Stimulated activated naive CD4-positive, alpha-beta T cell (primary cell): Measurements from ENCODE around the gene KCNH5.
"Not testable (repeated sequence)": the region's sequence is repeated elsewhere in the genome, so short reads cannot be mapped to it uniquely, and the experiment has no call there.

Source experiments
- DNase-seq, 6 experiments: peaks; one replicate each; lab custom pipeline; 2025; lab: John Stamatoyannopoulos, UW

Gene KCNH5

GRCh38 chr14:62882967-62883366, 162.3 kb downstream of the KCNH5 start:
- no peak for DNase-seq

DNA sequence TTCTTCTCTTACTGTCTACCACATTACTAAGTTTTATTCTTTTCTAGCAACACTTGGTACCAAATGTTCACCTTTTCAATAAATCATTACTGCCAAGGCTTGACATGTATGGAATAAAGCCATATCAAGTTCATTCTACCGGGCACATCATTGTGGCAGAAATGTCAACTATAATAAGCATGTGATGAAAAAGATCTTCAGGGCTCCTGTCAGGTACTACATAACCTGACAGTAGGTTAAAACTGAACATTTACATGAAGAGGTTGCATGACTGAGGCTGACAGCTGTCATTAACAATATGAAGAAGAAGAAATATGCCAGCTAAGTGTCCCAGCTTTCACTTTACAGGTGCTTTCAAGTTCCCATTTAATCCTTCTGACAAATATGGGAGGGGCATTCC, 178.9 kb downstream of the KCNH5 start:
- DNase-seq = no peak

GRCh38 chr14:62864588-62864987, 180.7 kb downstream of the KCNH5 start:
- no peak for DNase-seq

- DNase-seq = not testable (repeated sequence)
Observed at GRCh38 chr14:62858011-62858410, 187.2 kb downstream of the KCNH5 start.

DNA sequence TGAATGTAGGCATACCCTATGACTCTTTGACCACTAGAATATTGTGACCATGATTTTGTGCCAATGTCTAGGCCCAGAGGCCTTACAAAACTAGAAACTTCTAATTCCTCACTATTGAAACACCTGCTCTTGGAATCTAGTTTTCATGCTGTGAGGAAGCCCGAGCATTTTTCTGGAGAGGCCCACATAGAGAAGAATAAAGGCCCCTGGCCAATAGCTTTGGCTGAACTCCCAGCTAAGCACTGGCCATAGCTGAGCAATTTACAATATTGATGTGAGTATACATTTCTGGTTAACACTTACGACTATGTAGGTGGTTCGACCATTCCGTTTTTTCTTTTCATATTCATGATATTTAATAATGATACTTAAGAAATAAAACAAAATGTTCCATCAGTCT, 190.3 kb downstream of the KCNH5 start:
- DNase-seq = no peak

DNA sequence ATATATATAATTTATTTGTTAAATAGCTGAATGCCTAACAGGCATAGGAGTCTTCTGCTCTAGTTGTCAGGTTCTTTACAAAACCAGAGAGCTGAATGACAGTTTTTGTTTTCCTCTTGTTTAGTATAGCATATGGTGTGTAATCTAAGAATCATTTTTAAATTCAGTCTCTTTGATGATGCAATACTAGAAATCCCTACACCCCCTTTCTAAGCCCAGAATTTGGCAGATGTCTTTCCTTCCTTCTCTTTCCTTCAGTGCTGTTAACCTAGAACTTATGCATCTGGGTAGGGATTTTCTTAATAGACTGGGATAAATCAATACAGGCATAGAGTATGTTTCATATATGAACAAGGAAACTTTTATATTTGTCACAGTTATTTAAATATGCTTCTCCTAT, 198.1 kb downstream of the KCNH5 start:
- no peak for DNase-seq

- no peak for DNase-seq
Observed at GRCh38 chr14:62844546-62844945, 200.7 kb downstream of the KCNH5 start.

GRCh38 chr14:62824086-62824485, 221.2 kb downstream of the KCNH5 start:
- no peak for DNase-seq

DNA sequence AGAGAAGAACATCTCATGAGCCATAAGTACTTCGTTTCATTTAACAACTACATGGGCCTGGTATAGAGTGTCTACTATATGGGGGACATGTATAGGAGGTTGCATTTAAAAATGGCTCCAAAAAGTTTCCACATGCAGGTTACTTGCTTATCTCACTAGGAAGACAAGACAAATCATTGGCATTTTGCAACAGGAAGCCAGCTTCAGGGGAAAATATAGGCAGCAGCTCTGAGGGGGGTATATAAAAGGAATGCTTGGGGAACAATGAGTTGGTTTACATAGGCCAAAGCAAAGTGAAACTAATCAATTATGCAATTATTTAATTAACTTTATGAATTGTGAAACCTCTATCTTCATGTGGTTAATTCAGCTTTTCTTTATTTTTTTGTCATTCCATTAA, 225.3 kb downstream of the KCNH5 start:
- DNase-seq = no peak

- DNase-seq = no peak
Observed at GRCh38 chr14:62807636-62808035, 237.6 kb downstream of the KCNH5 start.

GRCh38 chr14:62800577-62800976, 244.7 kb downstream of the KCNH5 start:
- no peak for DNase-seq

DNA sequence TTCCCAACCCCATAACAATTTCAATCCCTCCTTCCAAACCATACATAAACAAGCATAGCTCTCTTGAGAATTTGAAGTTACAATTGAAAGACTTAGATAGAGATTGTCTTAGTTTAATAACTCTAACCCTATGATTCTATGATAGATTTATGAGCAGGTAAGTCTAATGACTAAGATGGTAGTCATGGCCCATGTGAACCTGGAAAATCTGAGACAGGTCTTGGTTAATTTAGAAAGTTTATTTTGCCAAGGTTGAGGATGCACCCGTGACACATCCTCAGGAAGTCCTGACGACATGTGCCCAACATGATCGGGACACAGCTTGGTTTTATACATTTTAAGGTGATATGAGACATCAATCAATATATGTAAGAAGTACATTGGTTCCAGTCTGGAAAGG, 248.8 kb downstream of the KCNH5 start:
- no peak for DNase-seq

GRCh38 chr14:62792578-62792977, 252.7 kb downstream of the KCNH5 start:
- no peak for DNase-seq

DNA sequence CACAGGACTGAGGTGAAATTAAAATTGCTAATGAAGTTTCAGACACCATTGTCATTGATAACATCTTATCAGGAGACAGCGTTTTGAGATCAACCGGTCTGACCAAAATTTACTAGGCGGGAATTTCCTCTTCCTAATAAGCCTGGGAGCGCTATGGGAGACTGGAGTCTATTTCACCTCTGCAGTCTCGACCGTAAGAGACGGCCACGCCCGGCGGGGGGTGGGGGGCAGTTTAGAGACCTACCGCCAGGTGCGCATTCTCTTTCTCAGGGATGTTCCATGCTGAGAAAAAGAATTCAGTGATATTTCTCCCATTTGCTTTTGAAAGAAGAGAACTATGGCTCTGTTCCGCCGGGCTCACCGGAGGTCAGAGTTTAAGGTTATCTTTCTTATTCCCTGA, 263.9 kb downstream of the KCNH5 start:
- DNase-seq = not testable (repeated sequence)

- no peak for DNase-seq
Observed at GRCh38 chr14:62778852-62779251, 266.4 kb downstream of the KCNH5 start.

- DNase-seq = no peak
Observed at GRCh38 chr14:62778310-62778709, 266.9 kb downstream of the KCNH5 start.

DNA sequence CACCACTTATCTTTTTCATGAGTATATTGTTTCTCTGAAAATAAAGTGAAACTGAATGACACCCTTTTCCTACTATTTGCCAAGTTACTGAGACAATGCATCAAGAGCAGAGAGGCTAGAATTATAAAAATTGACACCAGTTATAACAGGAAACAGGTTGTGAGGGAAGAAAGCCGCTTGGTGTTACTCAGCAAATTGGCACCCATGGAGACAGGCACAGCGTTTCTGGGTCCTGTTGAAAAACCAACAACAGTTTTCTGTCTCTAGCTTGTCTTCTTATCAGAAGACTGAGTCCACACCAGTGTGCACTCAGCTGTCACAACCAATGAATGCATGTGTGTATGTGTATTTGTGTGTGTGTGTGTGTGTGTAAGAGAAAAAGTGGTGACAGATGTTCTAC, 267.7 kb downstream of the KCNH5 start:
- DNase-seq = no peak

- DNase-seq = no peak
Observed at GRCh38 chr14:62776300-62776699, 269.0 kb downstream of the KCNH5 start.

DNA sequence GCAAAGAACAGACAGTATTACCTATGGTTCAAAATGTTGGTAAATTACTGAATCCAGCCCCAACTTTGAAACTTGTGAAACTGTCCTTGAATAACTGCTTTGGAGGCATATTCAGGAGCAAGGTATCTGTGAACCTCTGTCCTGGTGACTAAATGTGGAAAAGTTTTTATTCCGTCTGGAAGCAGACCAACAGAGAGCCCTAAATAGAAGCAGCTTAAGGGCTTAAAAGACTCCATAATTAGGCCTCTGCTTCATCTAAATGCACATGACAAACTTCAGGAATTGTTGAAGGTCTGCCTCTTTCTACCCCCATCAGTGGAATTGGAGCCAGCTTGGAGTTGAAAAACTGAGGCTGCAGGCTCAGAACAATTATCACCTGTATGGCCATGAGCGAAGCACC, 276.5 kb downstream of the KCNH5 start:
- DNase-seq = no peak

GRCh38 chr14:62763951-62764350, 281.3 kb downstream of the KCNH5 start:
- DNase-seq = no peak

DNA sequence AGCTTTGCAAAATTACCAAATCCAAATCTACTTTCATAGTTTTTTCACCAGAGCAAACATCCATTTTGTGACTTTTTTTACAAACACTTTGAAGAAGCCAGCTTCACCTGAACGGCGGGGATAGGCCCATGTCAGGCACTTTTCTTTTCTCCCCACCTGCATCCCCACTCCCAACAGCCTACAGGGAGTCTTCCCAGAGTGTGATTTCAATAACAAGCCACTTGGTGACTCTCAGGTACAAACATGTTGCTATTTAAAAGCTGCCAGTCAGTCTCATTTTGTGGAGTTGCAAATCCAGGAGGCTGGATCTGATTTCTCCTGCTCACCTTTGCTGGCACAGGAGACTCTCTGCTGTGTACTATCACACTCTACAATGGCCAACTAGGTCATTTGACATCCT, 285.5 kb downstream of the KCNH5 start:
- DNase-seq = no peak

- not testable (repeated sequence) for DNase-seq
Observed at GRCh38 chr14:62746881-62747280, 298.4 kb downstream of the KCNH5 start.

DNA sequence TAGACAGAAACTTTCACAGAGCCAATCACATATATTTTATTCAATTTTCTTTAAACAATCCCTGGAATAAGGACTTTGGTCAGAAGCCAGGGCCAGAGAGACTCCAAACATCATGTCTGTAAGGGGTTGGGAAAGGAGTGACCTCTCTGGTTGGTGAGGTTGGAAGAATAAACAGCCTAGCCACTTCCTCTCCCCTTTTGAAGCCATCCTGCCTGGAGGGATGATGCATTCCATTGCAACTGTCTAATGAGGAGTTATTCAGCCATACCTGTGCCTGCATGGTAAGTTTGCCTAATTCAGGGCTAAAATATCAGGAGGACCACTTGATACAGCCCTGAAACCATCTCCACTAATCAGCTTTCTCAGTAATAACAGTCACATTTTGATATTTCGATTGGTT, 299.8 kb downstream of the KCNH5 start:
- DNase-seq = no peak

DNA sequence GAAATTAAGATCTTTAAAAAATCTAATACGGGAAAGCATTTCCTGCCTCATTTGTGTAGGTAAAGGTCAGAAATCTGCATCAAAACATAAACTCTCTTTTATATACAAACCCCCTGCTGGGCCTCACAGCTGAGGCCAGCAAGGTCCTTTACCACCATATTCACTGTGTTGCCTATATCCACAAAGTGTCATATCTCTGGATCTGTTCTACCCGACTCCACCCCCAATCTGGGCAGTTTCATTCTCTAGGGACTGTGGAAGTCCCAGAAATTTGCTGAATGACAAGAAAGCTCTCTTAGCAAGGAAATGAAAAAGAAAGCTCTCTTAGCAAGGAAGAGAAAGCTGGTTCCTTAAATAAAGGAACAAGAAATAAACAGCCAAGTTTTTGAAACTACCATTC, 301.7 kb downstream of the KCNH5 start:
- no peak for DNase-seq

DNA sequence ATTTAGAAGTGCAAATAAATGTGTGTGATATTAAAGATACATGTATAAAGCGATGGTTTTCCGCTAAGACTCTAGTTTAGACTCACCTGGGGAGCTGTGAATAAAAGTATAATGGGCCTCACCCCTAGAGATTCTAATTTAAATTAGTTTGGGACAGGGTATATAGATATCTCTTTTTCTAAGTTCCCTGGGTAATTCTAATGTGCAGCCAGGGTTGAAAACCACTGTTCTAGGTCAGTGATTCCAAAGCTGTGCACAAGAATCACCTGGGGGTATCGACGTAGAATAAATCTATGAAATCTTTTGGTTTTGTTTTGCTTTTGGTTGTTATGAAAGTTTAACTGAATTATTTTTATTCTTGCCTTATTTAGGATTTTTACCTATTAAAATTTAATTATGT, 302.1 kb downstream of the KCNH5 start:
- no peak for DNase-seq
